Fibroblast of peridontal ligament (primary cell): ENCODE measurements around the gene TBC1D14.

Experiments
- DNase-seq: peaks from one replicate; pipeline ENCODE4 v3.0.0-alpha.2; 2010; ENCODE audit errors: extremely low read depth

TBC1D14 gene

GRCh38 chr4:6953751-6954380 lies 44.2 kb downstream of the TBC1D14 start:
- no peak for DNase-seq

GRCh38 chr4:6955261-6955911 lies 45.8 kb downstream of the TBC1D14 start:
- no peak for DNase-seq

GRCh38 chr4:6956087-6956433 lies 46.4 kb downstream of the TBC1D14 start:
- DNase-seq = no peak

- no peak for DNase-seq
Measured at GRCh38 chr4:6956434-6957147, 47.0 kb downstream of the TBC1D14 start.

- DNase-seq = no peak
Measured at GRCh38 chr4:6957148-6957520, 47.5 kb downstream of the TBC1D14 start.

- no peak for DNase-seq
Measured at GRCh38 chr4:6957994-6958393, 48.4 kb downstream of the TBC1D14 start.

- no peak for DNase-seq
Measured at GRCh38 chr4:6959261-6959660, 49.6 kb downstream of the TBC1D14 start.

GRCh38 chr4:6960154-6960553 lies 50.5 kb downstream of the TBC1D14 start:
- DNase-seq = no peak

GRCh38 chr4:6960628-6961412 lies 51.2 kb downstream of the TBC1D14 start:
- no peak for DNase-seq

GRCh38 chr4:6961496-6962210 lies 52.0 kb downstream of the TBC1D14 start:
- DNase-seq = no peak

- no peak for DNase-seq
Measured at GRCh38 chr4:6962211-6963041, 52.8 kb downstream of the TBC1D14 start.

GRCh38 chr4:6963139-6963611 lies 53.5 kb downstream of the TBC1D14 start:
- no peak for DNase-seq

- DNase-seq = no peak
Measured at GRCh38 chr4:6964858-6965257, 55.2 kb downstream of the TBC1D14 start.

- DNase-seq = no peak
Measured at GRCh38 chr4:6965329-6965728, 55.7 kb downstream of the TBC1D14 start.

GRCh38 chr4:6967846-6968340 lies 58.3 kb downstream of the TBC1D14 start:
- no peak for DNase-seq

- no peak for DNase-seq
Measured at GRCh38 chr4:6968496-6968895, 58.9 kb downstream of the TBC1D14 start.

- no peak for DNase-seq
Measured at GRCh38 chr4:6969826-6970800, 60.5 kb downstream of the TBC1D14 start.

- no peak for DNase-seq
Measured at GRCh38 chr4:6971536-6972374, 62.1 kb downstream of the TBC1D14 start.

GRCh38 chr4:6972375-6972650 lies 62.7 kb downstream of the TBC1D14 start:
- DNase-seq = no peak
